K562 (cell line): Measurements from ENCODE around the gene CLTC.

Experiments
- ARID2 ChIP-seq: fragments of 450-650 bp; IDR thresholded peaks from 2 replicates; pipeline ENCODE4 v1.6.1; 2017; ENCODE audit warnings: antibody characterized with exemption, mild to moderate bottlenecking
- MAX ChIP-seq: sonication (generic); formaldehyde crosslinking; IDR thresholded peaks from 2 replicates; pipeline ENCODE4 v1.9.0; 2022; ENCODE audit warnings: mild to moderate bottlenecking, missing genetic modification reagents
- TBL1XR1 ChIP-seq, 2 experiments: IDR thresholded peaks; 2 replicates each; pipeline ENCODE4 v1.6.1; 2012; ENCODE audit warnings: improper control_type of control experiment in 2 of 2, low read length in 2 of 2, mild to moderate bottlenecking in 1 of 2

- no peak for TF ChIP-seq TBL1XR1 (IDR thresholded peaks at IDR 0.05; ENCODE audit: low read length in 2 of 2)
- no peak for TF ChIP-seq ARID2
- TF ChIP-seq MAX (CRISPR knock-in tag) = no peak
Measured at GRCh38 chr17:59675231-59675630, 55.5 kb downstream of the CLTC start.
